GM12878 (cell line): ENCODE results near the gene MFN2. TPM values are rescaled to one million over a fixed set of nuclear protein-coding genes. Genes with fewer than 3 reads are reported as not detected.
A peak's percentile ranks its signal among the peaks of the same experiment; 100 is the strongest.

Experiments used
- ATAC-seq: fragments of 200-7000 bp; cut with Tn5 transposase; 3 replicates; pipeline ENCODE4 v1.9.1; 2020; ENCODE audit warnings: mild to moderate bottlenecking, moderate library complexity
- BruUV-seq: library from RNA; stranded (reverse); fragments of 400-500 nt; replicated peaks from 2 replicates; lab custom pipeline; 2021; lab: Mats Ljungman, UMichigan
- CTCF ChIA-PET: fragments of 300-600 bp; sonication (Branson Sonifier 250); formaldehyde crosslinking; extraction: SDS; loops from one replicate; lab custom pipeline; 2021; ENCODE audit warnings: inconsistent platforms; lab: Yijun Ruan, JAX
- POLR2A ChIA-PET: fragments of 350-600 bp; formaldehyde crosslinking; extraction: SDS; loops from one replicate; lab custom pipeline; 2021; ENCODE audit warnings: inconsistent platforms; lab: Charles Lee
- RAD21 ChIA-PET: fragments of 300-600 bp; sonication (Branson Sonifier 250); formaldehyde crosslinking; loops from one replicate; lab custom pipeline; 2023; ENCODE audit warnings: antibody characterized with exemption; ENCODE audit not compliant: unreplicated experiment; lab: Charles Lee
- SMC1A ChIA-PET: fragments of 300-600 bp; sonication (Branson Sonifier 250); formaldehyde crosslinking; loops from one replicate; lab custom pipeline; 2023; ENCODE audit not compliant: unreplicated experiment, uncharacterized antibody; lab: Charles Lee
- DNase-seq: peaks from one replicate; pipeline ENCODE4 v3.0.0-alpha.2; 2011; ENCODE audit warnings: low read depth, low spot score
- FAIRE-seq: peaks from 3 replicates; lab custom pipeline; 2011; peaks lifted over from hg19 to GRCh38; lab: Jason Lieb, UNC
- H2AFZ ChIP-seq: 2 replicates; pipeline ENCODE4 v1.6.0; 2011; ENCODE audit warnings: low read depth, low read length, control low read depth; ENCODE audit not compliant: control insufficient read depth
- H3K27ac ChIP-seq: 2 replicates; pipeline ENCODE4 v1.5.1; 2011; ENCODE audit warnings: control low read depth; ENCODE audit not compliant: control insufficient read depth, insufficient read depth
- H3K27me3 ChIP-seq, 2 experiments: replicated peaks in 1 of 2; 2 replicates each; pipeline versions ENCODE4 v1.6.0 to v1.6.1; 2011; ENCODE audit warnings: low read length in 1 of 2; ENCODE audit not compliant: control insufficient read depth in 2 of 2, insufficient read depth in 2 of 2
- H3K36me3 ChIP-seq, 2 experiments: 2 replicates each; pipeline ENCODE4 v1.5.1; 2011; ENCODE audit warnings: low read length in 1 of 2; ENCODE audit not compliant: control insufficient read depth in 2 of 2, insufficient read depth in 2 of 2
- H3K4me1 ChIP-seq: 2 replicates; pipeline ENCODE4 v1.6.1; 2011; ENCODE audit warnings: mild to moderate bottlenecking, low read length, moderate library complexity, mixed read lengths; ENCODE audit not compliant: control insufficient read depth, insufficient read depth
- H3K4me2 ChIP-seq: 2 replicates; pipeline ENCODE4 v1.6.0; 2011; ENCODE audit warnings: control low read depth; ENCODE audit not compliant: control insufficient read depth, insufficient read depth
- H3K4me3 ChIP-seq: fragments of 200-600 bp; sonication (generic); 2 replicates; pipeline ENCODE4 v1.5.1; 2016
- H3K79me2 ChIP-seq: 2 replicates; pipeline ENCODE4 v1.6.0; 2011; ENCODE audit warnings: low read length; ENCODE audit not compliant: control insufficient read depth, insufficient read depth
- H3K9ac ChIP-seq: 2 replicates; pipeline ENCODE4 v1.8.0; 2011; ENCODE audit warnings: low read length, control low read depth, mixed read lengths; ENCODE audit not compliant: control insufficient read depth, insufficient read depth
- H3K9me3 ChIP-seq: replicated peaks from 3 replicates; pipeline ENCODE4 v1.5.1; 2011; ENCODE audit warnings: mild to moderate bottlenecking, low read length; ENCODE audit not compliant: control insufficient read depth, insufficient read depth
- H4K20me1 ChIP-seq: 2 replicates; pipeline ENCODE4 v1.6.0; 2011; ENCODE audit not compliant: control insufficient read depth, insufficient read depth
- EP300 ChIP-seq, 2 experiments: fragments of 150-350 bp in 1 of 2; IDR thresholded peaks; 2 replicates each; pipeline ENCODE4 v1.6.1; 2011 to 2012; ENCODE audit warnings: low read depth in 2 of 2, low read length in 2 of 2, borderline replicate concordance in 1 of 2, improper control_type of control experiment in 1 of 2, inconsistent platforms in 1 of 2; ENCODE audit not compliant: control insufficient read depth in 1 of 2
- KLF5 ChIP-seq: fragments of 450-650 bp; IDR thresholded peaks from 2 replicates; pipeline ENCODE4 v1.6.1; 2014; ENCODE audit warnings: mild to moderate bottlenecking; ENCODE audit not compliant: partially characterized antibody
- NRF1 ChIP-seq: conservative IDR thresholded peaks from 2 replicates; pipeline ENCODE4 v1.6.1; 2011; ENCODE audit warnings: mild to moderate bottlenecking, low read depth, low read length, improper control_type of control experiment
- RAD51 ChIP-seq: fragments of 450-650 bp; IDR thresholded peaks from 2 replicates; pipeline ENCODE4 v1.6.1; 2016; ENCODE audit warnings: moderate library complexity, mild to moderate bottlenecking, inconsistent platforms
- REST ChIP-seq: IDR thresholded peaks from 2 replicates; pipeline ENCODE4 v1.6.1; 2012; ENCODE audit warnings: mild to moderate bottlenecking, low read depth, low read length
- RFX5 ChIP-seq: IDR thresholded peaks from 2 replicates; pipeline ENCODE4 v1.6.1; 2011; ENCODE audit warnings: low read depth, low read length, improper control_type of control experiment
- SPI1 ChIP-seq: IDR thresholded peaks from 2 replicates; pipeline ENCODE4 v1.6.1; 2011; ENCODE audit warnings: low read depth, mild to moderate bottlenecking, low read length, moderate library complexity, borderline replicate concordance; ENCODE audit not compliant: insufficient read depth
- WGBS: methylation state at CpG from one replicate; pipeline ENCODE4 v1.1.6; 2016; ENCODE audit warnings: low lambda C conversion rate; ENCODE audit not compliant: insufficient replicate concordance, insufficient coverage; ENCODE audit errors: missing lambda C conversion rate; 5-methylcytosine and 5-hydroxymethylcytosine counted together
- in situ Hi-C: fragments of 300-500 bp; cut with MboI; formaldehyde crosslinking; loops from 9 replicates; pipeline ENCODE4 v1.14.3; 2018; ENCODE audit warnings: mixed read lengths
- intact Hi-C: fragments of 100-400 bp; cut with micrococcal nuclease; formaldehyde crosslinking; loops from one replicate; pipeline ENCODE4 v1.14.2; 2022; ENCODE audit not compliant: unreplicated experiment
- polyA plus RNA-seq, 11 experiments: library from polyadenylated mRNA; depleted of rRNA in 4 of 11; unstranded in 6 of 11; stranded (reverse) in 5 of 11; fragments of >200 nt; fragmentation: Nextera tagmentation in 4 of 11; fragmentation: Illumina TruSeq in 1 of 11; extraction: Ambion mirVana in 4 of 11; extraction: Trizol in 1 of 11; gene quantifications; 1 replicate in 1 of 11; 2 replicates in 10 of 11; pipeline versions ENCODE4 v1.2.1 to v1.2.3, GENCODE V29; 2011 to 2016; ENCODE audit warnings: inconsistent platforms in 2 of 11, missing spikeins in 2 of 11, low read depth in 1 of 11
- total RNA-seq, 4 experiments: library from RNA; depleted of rRNA in 3 of 4; stranded (reverse); fragments of >200 nt in 3 of 4; fragmentation: Illumina TruSeq in 1 of 4; extraction: Trizol in 1 of 4; gene quantifications; 2 replicates each; pipeline versions ENCODE4 v1.2.1 to v1.2.3, GENCODE V29; 2013 to 2021

MFN2 gene
- total and polyA plus RNA-seq, 10 of the 15 experiments (the other 5 are each of a cell fraction or from before 2014, with no cell fraction given), result 5.3 to 64.4 (median 48.1) TPM

- intact Hi-C loops, result no loop called here
- Histone ChIP-seq H3K9ac (no peak overlapping the region), H3K36me3 (no peaks in the 10 kb centered on the region), H3K4me3 (no peak overlapping the region), H3K9me3 (peaks cover 2% of the 10 kb centered on the region; the same call in 2 of the 3 replicates), H3K4me1 (peaks cover 95% of the 10 kb centered on the region), H2AFZ (no peak overlapping the region), H3K79me2 (peaks cover 14% of the 10 kb centered on the region), H4K20me1 (no peaks in the 10 kb centered on the region), H3K4me2 (no peak overlapping the region), H3K27me3 (no peaks in the 10 kb centered on the region), H3K27ac (peak overlapping the region; percentile 100)
- POLR2A ChIA-PET, result interaction anchor here (2.1 to 11.1 kb wide), 5 partner anchors 9 to 35 kb away, joined by 10 to 134 read pairs (median 45); partner anchors contain the start of gene MIIP
- SMC1A ChIA-PET, result interaction anchor here (2.0 to 14.3 kb wide), 5 partner anchors 8 to 35 kb away, joined by 7 to 209 read pairs (median 16); partner anchors contain the start of gene TNFRSF8
- DNase-seq, result no peak
- in situ Hi-C loops, result loop anchor here (25.0 kb wide), 1 partner anchor 1657 kb away; the partner anchor contains the start of gene PRDM2
- BruUV-seq, result no TSS peak
- no peak for ATAC-seq
- no peak for FAIRE-seq
- no peak for TF ChIP-seq REST
- TF ChIP-seq KLF5, result no peak
- no peak for TF ChIP-seq NRF1
- TF ChIP-seq RAD51, result no peak
- TF ChIP-seq RFX5, result no peak
- TF ChIP-seq EP300 (IDR thresholded peaks at IDR 0.05; ENCODE audit: borderline replicate concordance in 1 of 2, control insufficient read depth in 1 of 2, low read depth in 2 of 2, low read length in 2 of 2), result no peak
- TF ChIP-seq SPI1, result no peak
- 95% methylated on average over 6 of the region's 6 CpGs for WGBS
- CTCF ChIA-PET, result interaction anchor here (0.5 to 2.8 kb wide), 5 partner anchors 10 to 604 kb away, joined by 3 to 22 read pairs (median 9); no protein-coding TSS in a partner anchor
- RAD21 ChIA-PET, result interaction anchor here (0.9 to 2.6 kb wide), 5 partner anchors 9 to 24 kb away, joined by 3 to 27 read pairs (median 14); no protein-coding TSS in a partner anchor
Observed at GRCh38 chr1:12055259-12055658, 75.0 kb downstream of the MFN2 start.
